Mammary epithelial cell (primary cell): Measurements from ENCODE around the gene LYPD4.

Experiments
- CTCF ChIP-seq, 2 donors: IDR thresholded peaks in 1 of 2; conservative IDR thresholded peaks in 1 of 2; 2 replicates each; pipeline ENCODE4 v1.5.1; 2011 to 2012; ENCODE audit warnings: inconsistent platforms in 2 of 2, low read length in 2 of 2, mild to moderate bottlenecking in 2 of 2, control low read depth in 1 of 2, low read depth in 1 of 2; ENCODE audit not compliant: insufficient read depth in 1 of 2; ENCODE audit errors: extremely low read depth in 1 of 2
- EZH2 ChIP-seq: IDR thresholded peaks from 2 replicates; pipeline ENCODE4 v1.6.1; 2012; ENCODE audit warnings: low read length, inconsistent platforms, borderline replicate concordance

- TF ChIP-seq EZH2 (no peak), CTCF (conservative IDR thresholded peaks at IDR 0.05 in 1 of 2, IDR thresholded peaks at IDR 0.05 in 1 of 2; ENCODE audit: extremely low read depth in 1 of 2, insufficient read depth in 1 of 2, low read depth in 1 of 2, low read length in 2 of 2) (no peak)
These were observed 34.6 kb upstream of the LYPD4 start for GRCh38 chr19:41879080-41879479.
